HG03439 (cell line): ENCODE results near the gene CCDC77.

Experiments used
- ATAC-seq: cut with Tn5 transposase; IDR thresholded peaks from one replicate; pipeline ENCODE4 v1.9.1; 2021; ENCODE audit warnings: mild to moderate bottlenecking, moderate library complexity; ENCODE audit not compliant: unreplicated experiment

CCDC77 gene

GRCh38 chr12:479161-479560, 77.7 kb downstream of the CCDC77 start:
- no peak for ATAC-seq

DNA sequence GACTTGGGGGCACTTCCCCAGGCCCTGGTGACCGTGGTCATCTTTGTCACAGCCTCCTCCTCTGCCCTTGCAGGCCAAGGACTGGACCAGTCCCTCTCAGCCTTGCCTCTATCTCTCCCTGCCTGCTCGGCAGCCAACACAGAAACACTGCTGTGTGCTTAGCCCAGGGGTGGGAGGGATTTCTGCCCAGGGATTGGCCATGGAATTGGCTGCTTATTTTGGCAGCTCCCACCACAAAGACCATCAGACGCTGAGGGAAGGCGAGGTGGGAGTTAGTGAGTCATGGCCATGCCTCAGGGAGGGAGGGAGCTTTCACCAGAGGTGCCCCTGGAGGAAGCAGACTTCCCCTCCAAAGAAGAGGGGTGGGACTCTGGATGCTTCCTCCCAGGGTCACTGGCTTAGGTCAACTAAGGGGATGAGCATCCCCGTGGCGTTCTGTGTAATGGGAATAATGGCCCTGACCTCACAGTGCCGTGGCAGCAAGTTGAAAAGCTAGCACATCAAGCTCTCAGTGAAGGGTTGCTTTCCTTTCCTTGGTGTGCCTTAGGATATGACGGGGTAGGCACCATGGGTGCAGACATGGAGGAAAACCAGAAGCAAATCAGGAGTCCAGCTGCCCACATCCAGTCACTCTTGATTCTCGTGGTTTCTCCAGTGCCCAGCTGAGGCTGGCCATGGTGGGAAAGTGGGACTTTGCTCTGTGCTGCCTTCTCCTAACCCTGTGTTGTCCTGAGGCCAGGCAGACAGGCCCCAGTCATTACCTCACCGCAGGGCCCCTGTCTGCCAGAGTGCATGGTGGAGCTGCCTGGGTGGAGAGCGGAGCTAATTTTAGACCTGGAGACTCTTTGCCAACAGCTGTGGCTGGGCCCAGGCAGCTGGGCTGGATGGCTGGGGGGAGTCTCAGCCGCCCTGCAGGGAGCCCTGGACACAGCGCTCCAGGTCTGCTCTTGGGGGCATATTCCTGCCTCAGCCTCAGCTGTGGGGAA, 79.7 kb downstream of the CCDC77 start:
- no peak for ATAC-seq

DNA sequence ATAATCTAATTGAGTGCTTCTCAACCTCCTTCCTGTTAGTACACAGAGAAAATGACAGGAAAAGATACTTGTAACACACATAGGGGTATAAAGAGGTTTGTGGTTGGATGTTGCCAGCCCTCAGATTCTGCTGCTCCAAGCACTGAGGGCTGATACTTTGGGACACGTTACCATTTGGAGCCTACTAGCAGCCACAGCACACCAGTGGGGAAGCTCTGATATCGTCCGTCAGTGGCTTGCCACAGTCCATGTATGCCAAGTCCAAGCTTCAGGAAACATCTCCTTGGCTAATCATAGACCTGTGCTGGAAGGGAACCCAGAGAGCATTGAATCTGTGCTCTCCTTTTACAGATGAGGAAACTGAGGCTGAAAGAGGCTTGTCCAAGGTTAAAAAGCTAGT, 80.6 kb downstream of the CCDC77 start:
- ATAC-seq, result no peak

DNA sequence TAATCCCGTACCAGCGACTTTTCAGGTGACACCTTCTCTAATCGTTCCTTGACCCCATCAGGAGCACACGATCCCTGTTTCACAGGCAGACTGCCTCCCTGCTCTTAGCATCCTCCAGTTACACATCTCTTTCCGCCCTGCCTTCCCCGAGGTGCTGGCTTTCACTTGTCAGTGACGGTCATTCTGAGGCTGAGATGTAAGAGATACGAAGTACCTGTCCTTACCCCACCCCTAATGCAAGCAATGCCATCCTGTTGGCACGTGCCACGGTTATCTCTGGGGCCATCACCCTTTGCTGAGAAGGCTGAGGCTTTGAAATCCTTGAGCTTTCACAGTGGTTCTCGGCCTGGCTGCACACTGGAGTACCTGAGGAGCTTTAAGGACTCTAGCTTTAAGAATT, 82.7 kb downstream of the CCDC77 start:
- no peak for ATAC-seq

DNA sequence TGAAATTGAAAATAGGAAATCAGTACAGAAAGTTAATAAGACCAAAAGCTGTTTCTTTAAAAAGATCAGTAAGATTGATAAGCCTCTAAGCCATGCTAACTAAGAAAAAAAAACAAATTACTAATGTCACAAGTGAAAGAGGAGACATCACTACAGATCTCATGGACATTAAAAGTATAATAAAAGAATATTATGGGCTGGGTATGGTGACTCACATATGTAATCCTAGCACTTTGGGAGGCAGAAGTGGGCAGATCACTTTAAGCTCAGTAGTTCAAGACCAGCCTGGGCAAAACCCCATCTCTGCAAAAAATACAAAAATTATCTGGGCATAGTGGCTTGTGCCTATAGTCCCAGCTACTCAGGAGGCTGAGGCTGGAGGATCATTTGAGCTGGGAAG, 88.8 kb downstream of the CCDC77 start:
- ATAC-seq, result no peak
